GM12874 (cell line): ENCODE data around the gene COMMD4.

Experiments
- CTCF ChIP-seq: IDR thresholded peaks from 2 replicates; pipeline ENCODE4 v1.5.1; 2011; ENCODE audit warnings: low read depth, mild to moderate bottlenecking, control low read depth, low read length, moderate library complexity; ENCODE audit not compliant: insufficient read depth

The COMMD4 gene

DNA sequence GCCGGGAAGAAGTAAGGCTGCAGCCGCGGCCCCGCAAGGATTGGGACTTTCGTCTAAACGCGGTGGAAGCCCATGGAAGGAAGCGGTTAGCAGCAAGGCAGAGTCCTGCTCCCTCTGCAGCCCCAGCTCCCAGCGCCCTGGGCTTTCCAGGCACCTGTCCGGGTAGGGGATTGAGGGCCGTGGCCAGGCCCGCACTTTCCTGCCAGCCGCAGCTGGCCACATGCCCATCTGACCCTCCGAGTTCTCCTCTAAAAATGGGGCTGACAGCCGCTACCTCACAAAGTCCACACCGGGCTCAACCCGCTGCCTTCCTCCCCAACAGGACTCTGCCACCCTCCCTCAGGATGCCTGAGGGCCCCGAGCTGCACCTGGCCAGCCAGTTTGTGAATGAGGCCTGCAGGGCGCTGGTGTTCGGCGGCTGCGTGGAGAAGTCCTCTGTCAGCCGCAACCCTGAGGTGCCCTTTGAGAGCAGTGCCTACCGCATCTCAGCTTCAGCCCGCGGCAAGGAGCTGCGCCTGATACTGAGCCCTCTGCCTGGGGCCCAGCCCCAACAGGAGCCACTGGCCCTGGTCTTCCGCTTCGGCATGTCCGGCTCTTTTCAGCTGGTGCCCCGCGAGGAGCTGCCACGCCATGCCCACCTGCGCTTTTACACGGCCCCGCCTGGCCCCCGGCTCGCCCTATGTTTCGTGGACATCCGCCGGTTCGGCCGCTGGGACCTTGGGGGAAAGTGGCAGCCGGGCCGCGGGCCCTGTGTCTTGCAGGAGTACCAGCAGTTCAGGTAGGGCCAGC is 12.9 kb downstream of the COMMD4 start:
- TF ChIP-seq CTCF = no peak

GRCh38 chr15:75349851-75350588 is 14.2 kb downstream of the COMMD4 start:
- no peak for TF ChIP-seq CTCF

- no peak for TF ChIP-seq CTCF
Measured at GRCh38 chr15:75350601-75351361, 14.9 kb downstream of the COMMD4 start.

GRCh38 chr15:75352186-75353080 is 16.6 kb downstream of the COMMD4 start:
- no peak for TF ChIP-seq CTCF

DNA sequence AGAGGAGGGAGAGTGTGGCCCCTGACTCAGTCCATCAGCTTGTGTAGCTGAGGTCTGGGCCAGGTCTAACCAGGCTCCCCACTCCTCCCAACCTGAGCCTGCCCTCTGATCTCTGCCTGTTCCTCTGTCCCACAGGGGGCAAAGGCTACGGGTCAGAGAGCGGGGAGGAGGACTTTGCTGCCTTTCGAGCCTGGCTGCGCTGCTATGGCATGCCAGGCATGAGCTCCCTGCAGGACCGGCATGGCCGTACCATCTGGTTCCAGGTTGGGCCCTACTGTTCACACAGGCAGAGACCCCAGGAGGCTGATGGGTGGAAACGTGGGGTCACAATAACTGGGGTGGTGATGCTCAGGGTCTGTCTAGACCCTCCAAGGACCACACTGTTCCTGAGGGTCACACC is 17.7 kb downstream of the COMMD4 start:
- no peak for TF ChIP-seq CTCF

DNA sequence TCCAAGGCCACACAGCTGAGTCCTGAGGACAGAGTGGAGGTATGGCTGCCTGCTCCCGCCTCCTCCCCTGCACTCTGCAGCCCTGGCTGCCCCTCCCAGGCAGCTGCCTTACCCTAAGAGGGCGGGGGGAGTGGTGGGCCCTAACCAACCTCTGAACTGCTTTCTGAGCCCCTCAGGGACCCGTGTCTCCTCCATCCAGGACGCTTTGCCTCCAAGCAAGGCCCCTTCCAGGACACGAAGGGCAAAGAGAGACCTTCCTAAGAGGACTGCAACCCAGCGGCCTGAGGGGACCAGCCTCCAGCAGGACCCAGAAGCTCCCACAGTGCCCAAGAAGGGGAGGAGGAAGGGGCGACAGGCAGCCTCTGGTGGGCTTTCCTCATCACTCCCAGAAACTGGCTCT is 18.6 kb downstream of the COMMD4 start:
- no peak for TF ChIP-seq CTCF
